Large intestine (tissue), 3 donors: ENCODE results near the gene DAG1. TPM values are rescaled to one million over a fixed set of nuclear protein-coding genes. Genes with fewer than 3 reads are reported as not detected.
A peak's percentile ranks its signal among the peaks of the same experiment; 100 is the strongest.
"Not testable (repeated sequence)": the region's sequence is repeated elsewhere in the genome, so short reads cannot be mapped to it uniquely, and the experiment has no call there.

Experiments
- DNase-seq, 2 donors: peaks; one replicate each; pipeline versions ENCODE4 v3.0.0 to v3.0.0-alpha.2; 2013
- H3K27ac ChIP-seq: one replicate; pipeline ENCODE4 v1.5.1; 2013; ENCODE audit warnings: low read length
- H3K27me3 ChIP-seq: 2 replicates; pipeline ENCODE4 v1.6.1; 2013; ENCODE audit warnings: low read length; ENCODE audit not compliant: control insufficient read depth, insufficient read depth
- H3K36me3 ChIP-seq: 2 replicates; pipeline ENCODE4 v1.6.1; 2013; ENCODE audit warnings: low read length; ENCODE audit not compliant: control insufficient read depth, insufficient read depth
- H3K4me1 ChIP-seq: one replicate; pipeline ENCODE4 v1.6.1; 2013; ENCODE audit warnings: low read length; ENCODE audit not compliant: control insufficient read depth, insufficient read depth
- H3K4me3 ChIP-seq: one replicate; pipeline ENCODE4 v1.5.1; 2013; ENCODE audit warnings: low read length
- H3K9me3 ChIP-seq: one replicate; pipeline ENCODE4 v1.6.1; 2013; ENCODE audit warnings: mild to moderate bottlenecking, low read depth, low read length, moderate library complexity; ENCODE audit not compliant: control insufficient read depth
- WGBS: methylation state at CpG from one replicate; pipeline ENCODE4 v1.1.5; 2013; ENCODE audit warnings: low lambda C conversion rate; ENCODE audit not compliant: insufficient coverage; 5-methylcytosine and 5-hydroxymethylcytosine counted together
- polyA plus RNA-seq: library from polyadenylated mRNA; unstranded; fragments of 120-200 nt; gene quantifications from one replicate; pipeline ENCODE4 v1.2.1, GENCODE V29; 2013

DAG1 gene
- polyA plus RNA-seq, 1 donor: 41.7 TPM

DNA sequence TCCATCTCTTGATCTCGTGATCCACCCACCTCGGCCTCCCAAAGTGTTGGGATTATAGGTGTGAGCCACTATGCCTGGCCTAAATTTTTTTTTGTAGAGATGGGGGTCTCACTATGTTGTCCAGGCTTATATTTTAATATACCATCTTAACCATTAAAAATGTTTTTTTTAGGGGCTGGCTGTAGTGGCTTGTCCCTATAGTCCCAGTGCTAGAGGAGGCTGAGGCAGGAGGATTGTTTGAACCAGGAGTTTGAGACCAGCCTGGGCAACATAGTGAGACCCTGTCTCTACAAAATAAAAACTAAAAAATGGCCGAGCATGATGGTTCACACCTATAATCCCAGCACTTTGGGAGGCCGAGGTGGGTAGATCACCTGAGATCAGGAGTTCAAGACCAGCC is 26.8 kb downstream of the DAG1 start:
- WGBS: no CpG with 5 or more reads among the region's 4 CpGs
- H3K4me3 ChIP-seq: not testable (repeated sequence)
- peaks cover 21% of the 10 kb centered on the region for H3K4me1 ChIP-seq

GRCh38 chr3:49497606-49498005 is 27.5 kb downstream of the DAG1 start:
- no peaks in the 10 kb centered on the region for H3K27me3 ChIP-seq
- DNase-seq: no peak
- H3K4me3 ChIP-seq: no peak overlapping the region
- 87% methylated on average over 3 of the region's 4 CpGs for WGBS
- no peaks in the 10 kb centered on the region for H3K9me3 ChIP-seq
- H3K36me3 ChIP-seq: no peaks in the 10 kb centered on the region
- peaks cover 21% of the 10 kb centered on the region for H3K4me1 ChIP-seq
- no peak overlapping the region for H3K27ac ChIP-seq

More for the DNA sequence above, 26.8 kb downstream of the DAG1 start:
- not testable (repeated sequence) for H3K36me3 ChIP-seq, DNase-seq, H3K27me3 ChIP-seq, H3K9me3 ChIP-seq, H3K27ac ChIP-seq

- Histone ChIP-seq H3K4me3 (no peak overlapping the region), H3K4me1 (peaks cover 21% of the 10 kb centered on the region), H3K9me3 (no peaks in the 10 kb centered on the region), H3K36me3 (peaks cover 2% of the 10 kb centered on the region), H3K27me3 (no peaks in the 10 kb centered on the region), H3K27ac (no peak overlapping the region)
- DNase-seq: no peak
- WGBS: 57% methylated on average over 1 of the region's 1 CpG
These were observed 28.2 kb downstream of the DAG1 start for GRCh38 chr3:49498239-49498638.

DNA sequence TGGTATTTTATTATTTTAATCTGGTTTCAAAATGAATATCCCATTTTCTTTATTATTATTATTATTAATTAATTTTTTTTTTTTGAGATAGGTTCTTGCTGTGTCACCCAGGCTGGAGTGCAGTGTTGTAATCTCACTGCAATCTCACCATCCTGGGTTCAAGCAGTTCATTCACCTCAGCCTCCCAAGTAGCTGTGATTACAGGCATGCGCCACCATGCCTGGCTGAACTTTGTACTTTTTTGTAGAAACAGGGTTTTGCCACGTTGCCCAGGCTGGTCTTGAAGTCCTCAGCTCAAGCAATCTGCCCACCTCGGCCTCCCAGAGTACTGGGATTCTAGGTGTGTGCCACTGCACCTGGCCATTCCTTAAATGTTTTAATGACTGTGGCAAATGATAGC is 28.6 kb downstream of the DAG1 start:
- DNase-seq: no peak

GRCh38 chr3:49500205-49500731 is 30.2 kb downstream of the DAG1 start:
- Histone ChIP-seq H3K4me1 (peaks cover 20% of the 10 kb centered on the region), H3K9me3 (no peaks in the 10 kb centered on the region), H3K27me3 (no peaks in the 10 kb centered on the region), H3K27ac (peak overlapping the region; percentile 94), H3K4me3 (no peak overlapping the region), H3K36me3 (peaks cover 2% of the 10 kb centered on the region)
- no peak for DNase-seq
- WGBS: no CpG with 5 or more reads among the region's 6 CpGs

More for the DNA sequence above, 28.6 kb downstream of the DAG1 start:
- Histone ChIP-seq H3K4me3 (no peak overlapping the region), H3K27me3 (no peaks in the 10 kb centered on the region), H3K9me3 (no peaks in the 10 kb centered on the region), H3K27ac (no peak overlapping the region), H3K4me1 (peaks cover 21% of the 10 kb centered on the region), H3K36me3 (peaks cover 2% of the 10 kb centered on the region)
- no CpG with 5 or more reads among the region's 3 CpGs for WGBS

GRCh38 chr3:49500732-49501609 is 30.9 kb downstream of the DAG1 start:
- no CpG with 5 or more reads among the region's 9 CpGs for WGBS
- H3K27me3 ChIP-seq: no peaks in the 10 kb centered on the region
- H3K9me3 ChIP-seq: no peaks in the 10 kb centered on the region
- H3K27ac ChIP-seq: peak overlapping the region; percentile 94
- H3K36me3 ChIP-seq: peaks cover 2% of the 10 kb centered on the region
- peaks cover 19% of the 10 kb centered on the region for H3K4me1 ChIP-seq
- peak; percentile 84 to 92 for DNase-seq
- no peak overlapping the region for H3K4me3 ChIP-seq

- peak overlapping the region; percentile 94 for H3K27ac ChIP-seq
- WGBS: no CpG with 5 or more reads among the region's 2 CpGs
- H3K4me1 ChIP-seq: peaks cover 19% of the 10 kb centered on the region
- H3K4me3 ChIP-seq: no peak overlapping the region
- no peaks in the 10 kb centered on the region for H3K27me3 ChIP-seq
- peaks cover 2% of the 10 kb centered on the region for H3K36me3 ChIP-seq
- no peaks in the 10 kb centered on the region for H3K9me3 ChIP-seq
- no peak for DNase-seq
These were observed 31.8 kb downstream of the DAG1 start for GRCh38 chr3:49501842-49502241.

- Histone ChIP-seq H3K27ac (no peak overlapping the region), H3K4me3 (no peak overlapping the region), H3K27me3 (no peaks in the 10 kb centered on the region), H3K4me1 (no peaks in the 10 kb centered on the region), H3K9me3 (no peaks in the 10 kb centered on the region), H3K36me3 (peaks cover 16% of the 10 kb centered on the region)
- no CpG with 5 or more reads among the region's 3 CpGs for WGBS
- no peak for DNase-seq
These were observed 36.8 kb downstream of the DAG1 start for GRCh38 chr3:49506906-49507305.

GRCh38 chr3:49509028-49509561 is 39.0 kb downstream of the DAG1 start:
- Histone ChIP-seq H3K27me3 (no peaks in the 10 kb centered on the region), H3K27ac (no peak overlapping the region), H3K4me1 (no peaks in the 10 kb centered on the region), H3K36me3 (peaks cover 19% of the 10 kb centered on the region), H3K9me3 (no peaks in the 10 kb centered on the region), H3K4me3 (no peak overlapping the region)
- DNase-seq: no peak
- no CpG with 5 or more reads among the region's 2 CpGs for WGBS

GRCh38 chr3:49511639-49512038 is 41.6 kb downstream of the DAG1 start:
- 50% methylated on average over 1 of the region's 2 CpGs for WGBS
- Histone ChIP-seq H3K36me3 (peaks cover 28% of the 10 kb centered on the region), H3K27me3 (no peaks in the 10 kb centered on the region), H3K4me3 (no peak overlapping the region), H3K4me1 (no peaks in the 10 kb centered on the region), H3K27ac (no peak overlapping the region), H3K9me3 (no peaks in the 10 kb centered on the region)
- DNase-seq: no peak
